ENCODE results near the gene SLC39A10.

GRCh38 chr2:195768431-195768830 is 111.4 kb downstream of the SLC39A10 start:
- TF ChIP-seq POLR2A (IDR thresholded peaks at IDR 0.05) (no peak), CTCF (IDR thresholded peaks at IDR 0.05) (no peak), POLR2AphosphoS5 (IDR thresholded peaks at IDR 0.05) (no peak)
